GM18502 (cell line): Measurements from ENCODE around the gene HECTD2.
"Not testable (repeated sequence)": the region's sequence is repeated elsewhere in the genome, so short reads cannot be mapped to it uniquely, and the experiment has no call there.

Source experiments
- ATAC-seq: cut with Tn5 transposase; IDR thresholded peaks from one replicate; pipeline ENCODE4 v1.9.1; 2021; ENCODE audit warnings: mild to moderate bottlenecking; ENCODE audit not compliant: unreplicated experiment, poor library complexity

Gene HECTD2

GRCh38 chr10:91410638-91411371 lies 661 bp downstream of the HECTD2 start:
- ATAC-seq = no peak

- ATAC-seq = no peak
Measured at GRCh38 chr10:91411621-91412020, 1.5 kb downstream of the HECTD2 start.

- no peak for ATAC-seq
Measured at GRCh38 chr10:91412354-91413087, 2.4 kb downstream of the HECTD2 start.

- ATAC-seq = no peak
Measured at GRCh38 chr10:91415816-91416215, 5.7 kb downstream of the HECTD2 start.

DNA sequence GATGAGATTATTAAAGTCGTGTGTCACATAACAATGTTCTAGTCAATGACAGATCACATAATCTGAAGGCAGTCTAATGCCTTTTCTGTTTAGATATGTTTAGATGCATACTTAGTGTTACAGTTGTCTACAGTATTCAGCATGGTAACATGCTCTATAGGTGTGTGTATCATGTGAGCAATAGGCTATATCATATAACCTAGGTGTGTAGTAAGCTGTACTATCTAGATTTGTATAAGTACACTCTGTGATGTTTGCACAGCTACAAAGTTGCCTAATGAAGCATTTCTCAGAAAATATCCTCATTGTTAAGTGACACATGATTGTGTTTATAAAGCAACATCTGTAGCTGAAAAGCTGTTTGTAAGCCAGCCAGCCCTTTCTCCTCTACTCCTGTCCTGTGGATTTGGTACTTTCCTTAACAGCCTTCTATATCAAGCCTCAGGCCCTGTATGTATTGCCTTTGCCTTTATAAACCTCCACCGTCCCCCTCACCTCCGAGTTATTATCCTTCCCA lies 6.3 kb downstream of the HECTD2 start:
- ATAC-seq = no peak

- ATAC-seq = no peak
Measured at GRCh38 chr10:91418416-91418815, 8.3 kb downstream of the HECTD2 start.

DNA sequence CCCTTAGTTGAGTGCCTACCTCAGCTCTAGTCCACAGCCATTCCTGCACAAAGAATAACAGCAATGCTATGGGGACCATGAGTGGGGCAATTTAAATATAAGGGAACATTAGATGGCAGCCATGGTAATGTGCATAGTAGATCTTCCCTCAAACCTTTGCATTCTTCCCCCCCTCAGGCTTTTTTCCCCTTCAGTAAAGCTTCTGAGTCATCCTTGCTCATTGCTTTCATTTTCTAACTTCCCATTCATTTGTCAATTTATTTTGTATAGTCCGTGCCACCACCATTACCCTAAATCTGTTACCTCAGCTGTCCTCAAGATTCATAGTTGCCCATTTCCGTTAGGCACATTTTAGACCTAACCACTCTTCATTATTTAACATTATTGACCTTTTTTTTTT lies 10.7 kb downstream of the HECTD2 start:
- no peak for ATAC-seq

GRCh38 chr10:91422915-91423314 lies 12.8 kb downstream of the HECTD2 start:
- ATAC-seq = no peak

GRCh38 chr10:91424016-91424415 lies 13.9 kb downstream of the HECTD2 start:
- no peak for ATAC-seq

- no peak for ATAC-seq
Measured at GRCh38 chr10:91432175-91432574, 22.0 kb downstream of the HECTD2 start.

DNA sequence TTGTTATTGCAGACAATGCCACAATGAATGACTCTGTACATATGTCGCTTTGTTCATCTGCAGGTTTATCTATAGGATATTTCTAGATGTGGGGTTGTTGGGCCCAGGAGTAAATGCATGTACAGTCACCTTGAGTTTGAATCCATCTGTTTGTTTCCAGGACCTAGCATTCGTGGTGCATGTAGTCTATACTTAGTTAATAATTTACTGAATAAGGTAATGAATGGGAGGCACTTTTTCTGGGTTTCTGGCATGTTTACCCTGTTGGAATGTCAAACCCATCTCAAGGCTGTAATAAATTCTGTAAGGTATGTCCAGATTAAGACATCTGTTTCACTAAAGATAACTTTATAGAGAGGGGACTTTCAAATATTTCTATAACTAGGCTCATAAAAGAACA lies 23.5 kb downstream of the HECTD2 start:
- no peak for ATAC-seq

- no peak for ATAC-seq
Measured at GRCh38 chr10:91434041-91434440, 23.9 kb downstream of the HECTD2 start.

GRCh38 chr10:91435241-91435640 lies 25.1 kb downstream of the HECTD2 start:
- no peak for ATAC-seq

DNA sequence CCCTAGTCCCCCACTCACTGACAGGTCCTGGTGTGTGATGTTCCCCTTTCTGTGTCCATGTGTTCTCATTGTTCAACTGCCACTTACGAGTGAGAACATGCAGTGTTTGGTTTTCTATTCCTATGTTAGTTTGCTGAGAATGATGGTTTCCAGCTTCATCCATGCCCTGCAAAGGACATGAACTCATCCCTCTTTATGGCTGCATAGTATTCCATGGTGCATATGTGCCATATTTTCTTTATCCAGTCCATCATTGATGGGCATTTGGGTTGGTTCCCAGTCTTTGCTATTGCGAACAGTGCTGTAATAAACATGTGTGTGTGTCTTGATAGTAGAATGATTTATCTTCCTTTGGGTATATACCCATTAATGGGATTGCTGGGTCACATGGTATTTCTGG lies 28.1 kb downstream of the HECTD2 start:
- ATAC-seq = not testable (repeated sequence)

GRCh38 chr10:91444211-91445182 lies 34.4 kb downstream of the HECTD2 start:
- ATAC-seq = no peak

DNA sequence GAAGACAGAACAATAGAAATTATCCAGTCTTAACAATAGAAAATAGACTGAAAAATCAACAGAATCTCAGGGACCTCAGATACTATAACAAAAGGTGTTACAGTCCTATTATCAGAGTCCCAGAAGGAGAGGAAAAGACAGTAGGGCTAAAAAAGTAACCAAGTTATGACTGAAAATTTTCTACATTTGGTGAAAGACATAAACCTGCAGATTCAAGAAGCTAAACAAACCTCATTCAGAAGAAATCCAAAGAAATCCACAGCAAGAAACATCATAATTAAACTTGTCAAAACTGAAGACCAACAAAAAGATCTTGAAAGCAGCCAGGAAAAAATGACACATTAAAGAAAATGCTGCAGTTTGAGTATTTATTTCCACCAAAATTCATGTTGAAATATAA lies 41.9 kb downstream of the HECTD2 start:
- ATAC-seq = no peak

GRCh38 chr10:91453535-91453934 lies 43.4 kb downstream of the HECTD2 start:
- no peak for ATAC-seq

DNA sequence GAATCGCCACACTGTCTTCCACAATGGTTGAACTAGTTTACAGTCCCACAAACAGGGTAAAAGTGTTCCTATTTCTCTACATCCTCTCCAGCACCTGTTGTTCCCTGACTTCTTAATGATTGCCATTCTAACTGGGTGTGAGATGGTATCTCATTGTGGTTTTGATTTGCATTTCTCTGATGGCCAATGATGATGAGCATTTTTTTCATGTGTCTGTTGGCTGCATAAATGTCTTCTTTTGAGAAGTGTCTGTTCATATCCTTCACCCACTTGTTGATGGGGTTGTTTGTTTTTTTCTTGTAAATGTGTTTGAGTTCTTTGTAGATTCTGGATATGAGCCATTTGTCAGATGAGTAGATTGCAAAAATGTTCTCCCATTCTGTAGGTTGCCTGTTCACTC lies 45.0 kb downstream of the HECTD2 start:
- ATAC-seq = not testable (repeated sequence)

GRCh38 chr10:91460681-91461080 lies 50.5 kb downstream of the HECTD2 start:
- ATAC-seq = no peak

GRCh38 chr10:91462423-91462822 lies 52.3 kb downstream of the HECTD2 start:
- no peak for ATAC-seq

DNA sequence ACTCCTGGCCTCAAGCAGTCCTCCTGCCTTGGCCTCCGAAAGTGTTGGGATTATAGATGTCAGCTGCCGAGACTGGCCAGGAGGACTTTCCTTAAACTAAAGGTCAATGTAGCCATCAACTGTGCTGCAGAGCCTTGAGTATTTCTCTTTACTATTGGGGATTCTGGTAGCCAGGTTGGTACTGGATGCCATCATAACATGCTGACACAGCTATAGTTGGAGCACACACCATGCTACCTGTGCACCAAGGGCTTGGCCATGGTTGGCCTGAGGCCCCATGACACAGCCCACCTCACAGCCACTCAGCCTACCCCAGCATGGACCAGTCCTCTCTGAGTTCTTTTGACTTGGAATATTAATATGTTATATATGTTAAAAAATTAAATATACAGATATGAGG lies 54.4 kb downstream of the HECTD2 start:
- no peak for ATAC-seq
